ENCODE results near the gene KATNB1. TPM values are rescaled to one million over a fixed set of nuclear protein-coding genes. Genes with fewer than 3 reads are reported as not detected.
A peak's percentile ranks its signal among the peaks of the same experiment; 100 is the strongest.
"Not testable (repeated sequence)": the region's sequence is repeated elsewhere in the genome, so short reads cannot be mapped to it uniquely, and the experiment has no call there.

Gene KATNB1
- total RNA-seq, 2 experiments from 2014 or later: 31.1 to 31.4 TPM

DNA sequence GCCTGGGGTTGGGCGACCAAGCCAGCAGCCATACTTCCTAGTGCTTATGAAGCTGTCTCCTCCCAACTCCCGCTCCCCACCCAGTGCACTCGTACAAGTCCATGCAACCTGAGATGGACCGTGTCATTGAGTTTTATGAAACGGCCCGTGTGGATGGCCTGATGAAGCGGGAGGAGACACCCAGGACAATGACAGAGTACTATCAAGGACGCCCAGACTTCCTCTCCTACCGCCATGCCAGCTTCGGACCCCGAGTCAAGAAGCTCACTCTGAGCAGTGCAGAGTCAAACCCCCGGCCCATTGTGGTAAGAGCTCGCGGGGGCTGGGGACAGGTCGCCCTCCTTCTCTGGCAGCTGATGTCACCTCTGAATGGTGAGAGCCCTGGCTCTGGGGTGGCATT is 11.0 kb upstream of the KATNB1 start:
- POLR2A ChIA-PET: interaction anchor here (2.2 kb wide), 1 partner anchor 11 kb away, joined by 6 read pairs; the partner anchor contains the start of gene KATNB1
- Mint-ChIP-seq H3K27me3 (no peaks in the 10 kb centered on the region), H3K36me3 (no peaks in the 10 kb centered on the region), H3K4me3 (no peak overlapping the region), H3K9me3 (peaks cover 2% of the 10 kb centered on the region), H3K4me1 (peaks cover 2% of the 10 kb centered on the region), H3K27ac (no peak overlapping the region)
- ATAC-seq (ENCODE audit: low read depth) (no peak), DNase-seq (no peak)

DNA sequence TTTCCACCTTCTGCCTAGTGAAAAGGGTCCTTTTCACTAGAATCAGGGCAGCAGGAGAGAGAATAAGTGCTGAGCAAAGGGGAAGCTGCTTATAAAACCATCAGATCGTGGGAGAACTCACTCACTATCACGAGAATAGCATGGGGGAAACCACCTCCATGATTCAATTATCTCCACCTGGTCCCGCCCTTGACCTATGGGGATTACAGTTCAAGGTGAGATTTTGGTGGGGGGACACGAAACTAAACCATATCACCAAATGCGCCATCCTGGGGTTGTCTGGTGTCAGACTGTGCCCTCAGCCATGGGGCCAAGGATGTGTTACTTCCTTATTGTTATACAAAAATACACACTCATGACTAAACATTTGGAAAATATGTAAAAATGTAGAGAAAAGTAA is 10.4 kb upstream of the KATNB1 start:
- peaks cover 2% of the 10 kb centered on the region for H3K9me3 Mint-ChIP-seq
- no peak overlapping the region for H3K4me3 Mint-ChIP-seq
- H3K27ac Mint-ChIP-seq: no peak overlapping the region
- ATAC-seq (ENCODE audit: low read depth) (no peak), DNase-seq (no peak)
- POLR2A ChIA-PET: interaction anchor here (2.2 kb wide), 1 partner anchor 10 kb away, joined by 6 read pairs; the partner anchor contains the start of gene KATNB1
- no peaks in the 10 kb centered on the region for H3K36me3 Mint-ChIP-seq
- H3K4me1 Mint-ChIP-seq: peaks cover 2% of the 10 kb centered on the region
- H3K27me3 Mint-ChIP-seq: no peaks in the 10 kb centered on the region

DNA sequence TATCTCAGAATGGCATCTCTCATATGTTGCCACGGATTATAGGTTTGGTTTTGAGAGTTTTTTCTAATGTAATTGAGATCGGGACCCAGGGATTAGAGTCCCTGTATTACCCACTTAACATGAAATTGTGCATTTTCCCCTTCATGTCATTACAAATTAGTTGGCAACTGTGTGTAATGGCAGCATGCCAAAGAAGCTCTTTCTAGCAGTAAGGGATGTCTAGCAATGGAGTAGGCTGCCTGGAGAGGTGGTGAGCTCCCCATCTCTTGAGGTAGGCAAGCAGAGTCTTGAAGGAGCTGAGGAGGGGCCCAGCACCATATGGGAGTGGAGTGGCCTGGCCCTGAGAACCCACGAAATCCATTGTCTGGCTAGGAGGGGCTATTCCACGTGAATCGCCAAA is 10.0 kb upstream of the KATNB1 start:
- Mint-ChIP-seq H3K4me3 (no peak overlapping the region), H3K27ac (no peak overlapping the region)

DNA sequence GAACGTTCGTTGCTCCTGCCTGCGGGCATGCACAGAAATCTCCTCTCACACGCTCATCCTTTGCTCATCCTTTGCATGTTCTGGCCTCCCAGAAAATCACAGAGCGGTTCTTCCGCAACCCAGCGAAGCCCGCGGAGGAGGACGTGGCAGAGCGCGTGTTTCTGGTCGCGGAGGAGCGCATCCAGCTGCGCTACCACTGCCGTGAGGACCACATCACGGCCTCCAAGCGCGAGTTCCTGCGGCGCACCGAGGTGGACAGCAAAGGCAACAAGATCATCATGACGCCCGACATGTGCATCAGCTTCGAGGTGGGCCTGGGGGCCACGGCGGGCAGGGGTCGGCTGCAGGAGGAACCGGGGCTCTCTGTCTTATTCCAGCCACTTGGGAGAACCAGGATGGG is 9.6 kb upstream of the KATNB1 start:
- DNase-seq (no peak), ATAC-seq (ENCODE audit: low read depth) (no peak)
- Mint-ChIP-seq H3K27me3 (no peaks in the 10 kb centered on the region), H3K36me3 (no peaks in the 10 kb centered on the region), H3K4me3 (no peak overlapping the region), H3K9me3 (peaks cover 2% of the 10 kb centered on the region), H3K27ac (no peak overlapping the region), H3K4me1 (no peaks in the 10 kb centered on the region)
- POLR2A ChIA-PET: interaction anchor here (2.2 kb wide), 1 partner anchor 9 kb away, joined by 6 read pairs; the partner anchor contains the start of gene KATNB1

More for the DNA sequence above, 10.0 kb upstream of the KATNB1 start:
- no peaks in the 10 kb centered on the region for H3K27me3 Mint-ChIP-seq
- no peaks in the 10 kb centered on the region for H3K36me3 Mint-ChIP-seq
- H3K4me1 Mint-ChIP-seq: no peaks in the 10 kb centered on the region
- DNase-seq (no peak), ATAC-seq (ENCODE audit: low read depth) (no peak)
- peaks cover 2% of the 10 kb centered on the region for H3K9me3 Mint-ChIP-seq
- POLR2A ChIA-PET: interaction anchor here (2.2 kb wide), 1 partner anchor 10 kb away, joined by 6 read pairs; the partner anchor contains the start of gene KATNB1

DNA sequence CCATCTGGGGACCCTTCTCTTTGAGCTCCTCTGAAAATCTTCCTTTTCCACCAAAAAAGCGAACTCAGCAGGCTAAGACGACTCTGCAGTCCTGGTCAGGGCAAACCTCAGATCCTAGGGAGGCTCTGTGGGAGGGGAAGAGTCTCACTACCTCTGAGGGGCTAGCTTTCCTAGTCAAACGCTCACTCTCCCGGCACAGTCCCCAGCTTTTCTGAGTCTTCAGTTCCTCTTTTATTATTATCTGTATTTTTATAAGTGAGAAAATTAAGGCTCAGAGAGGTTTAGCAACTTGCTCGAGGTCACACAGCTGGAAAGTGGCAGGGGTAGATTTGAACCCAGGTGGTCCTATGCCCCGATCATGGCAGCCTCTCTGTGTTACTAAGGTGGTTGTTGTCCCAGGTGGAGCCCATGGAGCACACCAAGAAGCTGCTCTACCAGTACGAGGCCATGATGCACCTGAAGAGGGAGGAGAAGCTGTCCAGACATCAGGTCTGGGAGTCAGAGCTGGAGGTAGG is 9.1 kb upstream of the KATNB1 start:
- POLR2A ChIA-PET: interaction anchor here (2.2 kb wide), 1 partner anchor 9 kb away, joined by 6 read pairs; the partner anchor contains the start of gene KATNB1
- ATAC-seq (ENCODE audit: low read depth) (no peak), DNase-seq (no peak)
- no peaks in the 10 kb centered on the region for H3K4me1 Mint-ChIP-seq
- no peak overlapping the region for H3K27ac Mint-ChIP-seq
- H3K9me3 Mint-ChIP-seq: peaks cover 5% of the 10 kb centered on the region
- H3K27me3 Mint-ChIP-seq: no peaks in the 10 kb centered on the region
- H3K4me3 Mint-ChIP-seq: no peak overlapping the region
- H3K36me3 Mint-ChIP-seq: no peaks in the 10 kb centered on the region

DNA sequence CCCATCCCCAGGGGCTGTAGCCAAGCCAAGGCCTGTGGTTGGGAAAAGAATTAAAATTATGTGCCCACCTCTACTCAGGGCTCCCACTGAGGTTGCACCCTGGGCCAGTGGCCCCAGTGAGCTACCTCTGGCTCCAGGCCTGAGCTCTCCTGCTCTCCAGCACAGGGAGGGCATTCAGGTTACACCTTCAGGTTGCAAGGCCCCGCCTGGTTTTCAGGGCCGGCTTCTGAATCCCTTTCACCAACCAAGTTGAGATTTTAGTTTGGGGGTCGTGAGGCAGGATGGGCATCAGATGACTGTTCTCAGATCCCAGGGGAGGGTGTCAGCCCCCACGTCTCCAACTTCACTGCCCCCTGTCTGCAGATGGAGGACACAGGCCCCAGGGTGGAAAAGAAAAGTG is 8.0 kb upstream of the KATNB1 start:
- Mint-ChIP-seq H3K4me1 (no peaks in the 10 kb centered on the region), H3K27ac (no peak overlapping the region), H3K27me3 (no peaks in the 10 kb centered on the region), H3K9me3 (peaks cover 9% of the 10 kb centered on the region), H3K4me3 (no peak overlapping the region), H3K36me3 (peaks cover under 1% of the 10 kb centered on the region)
- POLR2A ChIA-PET: no interaction called here
- ATAC-seq (ENCODE audit: low read depth) (no peak), DNase-seq (no peak)

DNA sequence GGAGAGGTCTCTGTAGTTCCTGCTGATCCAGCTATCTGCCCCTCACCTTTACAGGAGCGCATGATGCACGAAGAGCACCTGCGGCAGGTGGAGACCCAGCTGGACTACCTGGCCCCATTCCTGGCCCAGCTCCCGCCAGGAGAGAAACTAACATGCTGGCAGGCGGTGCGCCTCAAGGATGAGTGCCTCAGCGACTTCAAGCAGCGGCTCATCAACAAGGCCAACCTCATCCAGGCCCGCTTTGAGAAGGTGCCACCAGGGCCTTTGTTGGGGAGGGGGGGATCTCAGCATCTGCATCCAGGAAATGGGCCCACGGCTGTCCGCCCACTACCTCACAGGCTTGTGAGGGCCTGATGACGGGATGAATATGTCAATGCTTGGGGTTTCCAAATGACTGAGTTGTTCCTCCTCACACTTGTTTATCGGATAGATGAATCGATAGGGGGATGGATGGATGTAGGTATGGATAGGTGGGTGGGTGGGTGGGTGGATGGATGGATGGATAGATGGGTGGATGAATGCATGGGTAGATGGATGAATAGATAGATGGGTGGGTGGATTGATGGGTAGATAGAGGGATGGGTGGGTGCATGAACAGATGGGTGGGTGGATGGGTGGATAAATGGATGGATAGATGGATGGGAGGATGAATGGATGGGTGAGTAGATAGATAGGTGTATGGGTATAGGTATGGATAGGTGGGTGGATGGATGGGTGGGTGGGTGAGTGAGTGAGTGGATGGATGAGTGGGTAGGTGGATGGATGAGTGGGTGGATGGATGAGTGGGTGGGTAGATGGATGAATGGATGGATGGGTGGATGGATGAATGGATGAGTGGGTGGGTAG is 7.0 kb upstream of the KATNB1 start:
- POLR2A ChIA-PET: no interaction called here
- Mint-ChIP-seq H3K9me3 (peaks cover 15% of the 10 kb centered on the region), H3K4me3 (no peak overlapping the region), H3K27ac (no peak overlapping the region), H3K27me3 (no peaks in the 10 kb centered on the region), H3K4me1 (no peaks in the 10 kb centered on the region), H3K36me3 (peaks cover 7% of the 10 kb centered on the region)
- ATAC-seq (ENCODE audit: low read depth) (no peak), DNase-seq (no peak)

DNA sequence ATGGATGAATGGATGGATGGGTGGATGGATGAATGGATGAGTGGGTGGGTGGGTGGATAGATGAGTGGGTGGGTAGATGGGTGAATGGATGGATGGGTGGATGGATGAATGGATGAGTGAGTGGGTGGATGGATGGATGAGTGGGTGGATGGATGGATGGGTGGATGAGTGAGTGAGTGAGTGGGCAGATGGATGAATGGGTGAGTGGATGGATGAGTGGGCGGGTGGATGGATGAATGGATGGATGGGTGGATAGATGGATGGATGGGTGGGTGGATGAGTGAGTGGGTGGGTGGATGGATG is 6.4 kb upstream of the KATNB1 start:
- Mint-ChIP-seq H3K36me3 (peaks cover 10% of the 10 kb centered on the region), H3K4me1 (no peaks in the 10 kb centered on the region), H3K27me3 (no peaks in the 10 kb centered on the region), H3K9me3 (peaks cover 15% of the 10 kb centered on the region), H3K4me3 (no peak overlapping the region), H3K27ac (no peak overlapping the region)
- ATAC-seq (ENCODE audit: low read depth): no peak
- POLR2A ChIA-PET: no interaction called here
- no peak for DNase-seq

DNA sequence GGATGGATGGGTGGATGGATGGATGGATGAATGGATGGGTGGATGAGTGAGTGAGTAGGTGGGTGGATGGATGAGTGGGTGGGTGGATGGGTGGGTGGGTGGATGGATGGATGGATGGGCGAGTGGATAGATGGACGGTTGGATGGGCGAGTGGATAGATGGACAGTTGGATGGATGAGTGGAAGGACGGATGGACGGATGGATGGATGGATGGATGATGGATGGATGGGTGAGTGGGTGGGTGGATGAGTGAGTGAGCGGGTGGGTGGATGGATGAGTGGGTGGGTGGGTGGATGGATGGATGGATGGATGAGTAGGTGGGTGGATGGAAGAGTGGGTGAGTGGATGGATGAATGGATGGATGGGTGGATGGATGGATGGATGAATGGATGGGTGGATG is 5.7 kb upstream of the KATNB1 start:
- H3K4me1 Mint-ChIP-seq; H3K27ac Mint-ChIP-seq; POLR2A ChIA-PET; H3K4me3 Mint-ChIP-seq; DNase-seq; H3K27me3 Mint-ChIP-seq; ATAC-seq (ENCODE audit: low read depth): not testable (repeated sequence)
- peaks cover 10% of the 10 kb centered on the region for H3K36me3 Mint-ChIP-seq
- peaks cover 15% of the 10 kb centered on the region for H3K9me3 Mint-ChIP-seq

DNA sequence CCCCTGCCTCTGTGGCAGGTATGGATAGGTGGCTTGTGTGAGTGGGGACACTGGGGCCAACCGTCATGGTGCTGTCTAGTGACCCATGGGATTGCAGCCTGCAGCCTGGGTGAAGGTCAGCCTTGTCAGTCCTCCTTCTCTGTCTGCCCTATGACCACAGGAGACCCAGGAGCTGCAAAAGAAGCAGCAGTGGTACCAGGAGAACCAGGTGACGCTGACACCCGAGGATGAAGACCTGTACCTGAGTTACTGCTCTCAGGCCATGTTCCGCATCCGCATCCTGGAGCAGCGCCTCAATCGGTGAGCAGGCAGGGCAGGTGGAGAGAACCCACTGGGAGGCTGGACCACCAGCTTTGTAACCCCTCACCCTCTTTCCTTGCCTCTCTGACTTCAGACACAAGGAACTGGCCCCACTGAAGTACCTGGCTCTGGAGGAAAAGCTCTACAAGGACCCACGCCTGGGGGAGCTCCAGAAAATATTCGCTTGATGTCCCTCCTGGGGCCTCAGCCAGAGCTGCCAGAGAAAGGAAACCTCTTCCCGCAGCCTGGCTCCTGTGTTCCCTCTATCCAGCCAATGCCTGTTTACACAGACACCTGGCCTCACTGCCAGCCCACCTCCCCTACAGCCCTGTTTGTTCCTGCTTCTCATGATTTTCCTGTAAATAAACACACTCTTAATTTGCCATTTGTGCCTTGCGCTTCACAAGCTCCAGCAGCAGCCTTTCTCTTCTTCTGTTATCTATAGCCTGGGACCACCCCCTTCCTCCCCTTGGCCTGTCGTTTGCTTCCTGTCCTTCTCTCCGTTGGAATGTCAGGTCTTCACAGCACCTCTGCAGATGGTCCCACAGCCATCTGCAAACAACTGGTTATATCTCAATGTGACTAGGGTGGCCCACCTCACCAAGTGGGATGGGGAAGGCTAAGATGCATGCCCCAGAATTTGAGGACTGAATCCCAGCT is 4.5 kb upstream of the KATNB1 start:
- DNase-seq: no peak
- Mint-ChIP-seq H3K4me1 (peaks cover 6% of the 10 kb centered on the region), H3K4me3 (no peak overlapping the region), H3K36me3 (peaks cover 13% of the 10 kb centered on the region), H3K27ac (no peak overlapping the region), H3K9me3 (peaks cover 15% of the 10 kb centered on the region), H3K27me3 (no peaks in the 10 kb centered on the region)
- POLR2A ChIA-PET: no interaction called here
- no peak for ATAC-seq (ENCODE audit: low read depth)

DNA sequence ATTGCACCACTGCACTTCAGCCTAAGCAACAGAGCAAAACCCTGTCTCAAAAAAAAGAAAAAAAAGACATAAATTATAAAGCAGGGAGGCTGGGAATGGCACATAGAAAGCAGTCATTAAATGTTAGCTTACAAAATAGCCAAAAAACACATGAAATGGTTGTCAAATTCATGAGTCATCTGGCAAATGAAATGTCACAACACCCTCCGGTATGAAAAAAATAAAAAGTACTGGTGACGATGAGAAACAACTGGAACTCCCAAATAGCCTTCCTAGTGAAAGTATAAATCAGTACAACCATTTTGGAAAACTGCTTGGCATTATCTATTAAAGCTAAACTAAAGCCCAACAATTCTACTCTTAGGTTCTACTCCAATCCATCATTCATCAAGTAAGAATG is 3.5 kb upstream of the KATNB1 start:
- Mint-ChIP-seq H3K27me3 (no peaks in the 10 kb centered on the region), H3K27ac (no peak overlapping the region), H3K9me3 (peaks cover 15% of the 10 kb centered on the region), H3K36me3 (peaks cover 13% of the 10 kb centered on the region), H3K4me1 (peaks cover 14% of the 10 kb centered on the region), H3K4me3 (no peak overlapping the region)
- DNase-seq (no peak), ATAC-seq (ENCODE audit: low read depth) (no peak)
- POLR2A ChIA-PET: no interaction called here

DNA sequence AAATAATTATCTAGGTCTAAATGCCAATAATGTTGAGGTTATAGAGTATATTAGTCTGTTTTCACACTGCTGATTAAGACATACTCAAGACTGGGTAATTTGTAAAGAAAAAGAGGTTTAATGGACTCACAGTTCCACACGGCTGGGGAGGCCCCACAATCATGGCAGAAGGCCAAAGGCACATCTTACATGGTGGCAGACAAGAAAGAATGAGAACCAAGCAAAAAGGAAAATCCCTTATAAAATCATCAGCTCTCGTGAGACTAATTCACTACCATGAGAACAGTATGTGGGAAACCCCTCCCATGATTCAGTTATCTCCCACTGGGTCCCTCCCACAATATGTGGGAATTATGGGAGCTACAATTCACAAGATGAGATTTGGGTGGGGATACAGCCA is 2.9 kb upstream of the KATNB1 start:
- ATAC-seq (ENCODE audit: low read depth) (no peak), DNase-seq (no peak)
- POLR2A ChIA-PET: no interaction called here
- H3K4me1 Mint-ChIP-seq: peaks cover 17% of the 10 kb centered on the region
- H3K27me3 Mint-ChIP-seq: no peaks in the 10 kb centered on the region
- H3K36me3 Mint-ChIP-seq: peaks cover 13% of the 10 kb centered on the region
- peaks cover 15% of the 10 kb centered on the region for H3K9me3 Mint-ChIP-seq
- no peak overlapping the region for H3K4me3 Mint-ChIP-seq
- H3K27ac Mint-ChIP-seq: no peak overlapping the region

DNA sequence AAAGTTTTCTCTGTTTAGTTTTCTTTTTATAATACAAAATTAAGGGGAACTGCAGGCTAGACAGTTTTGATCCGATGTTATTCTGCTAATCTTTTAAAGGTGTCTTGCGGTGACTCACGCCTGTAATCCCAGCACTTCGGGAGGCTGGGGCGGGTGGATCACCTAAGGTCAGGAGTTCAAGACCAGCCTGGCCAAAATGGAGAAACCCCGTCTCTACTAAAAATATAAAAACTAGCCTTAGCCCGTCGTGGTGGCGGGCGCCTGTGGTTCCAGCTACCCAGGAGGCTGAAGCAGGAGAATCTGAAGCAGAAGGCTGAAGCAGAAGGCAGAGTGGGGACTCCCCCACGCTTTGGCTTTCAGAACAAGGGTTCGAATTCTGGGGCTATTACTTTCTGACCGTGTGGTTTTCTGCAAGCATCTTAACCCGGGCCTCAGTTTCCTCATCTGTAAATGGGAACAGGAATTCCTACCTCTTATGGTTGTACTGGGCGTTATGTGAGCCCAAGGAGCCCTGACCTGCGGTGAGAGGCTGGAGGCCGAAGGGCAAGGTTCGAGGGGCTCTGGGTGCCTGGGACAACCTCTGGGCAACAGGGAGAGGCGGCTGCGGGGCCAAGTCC is 1.2 kb upstream of the KATNB1 start:
- peak overlapping the region; percentile 99 for H3K4me3 Mint-ChIP-seq
- H3K27me3 Mint-ChIP-seq: no peaks in the 10 kb centered on the region
- DNase-seq (no peak), ATAC-seq (ENCODE audit: low read depth) (no peak)
- POLR2A ChIA-PET: interaction anchor here (1.2 to 2.8 kb wide), 6 partner anchors 45 to 157 kb away, joined by 3 to 19 read pairs (median 10); no protein-coding TSS in a partner anchor
- peaks cover 19% of the 10 kb centered on the region for H3K4me1 Mint-ChIP-seq
- peaks cover 13% of the 10 kb centered on the region for H3K36me3 Mint-ChIP-seq
- H3K27ac Mint-ChIP-seq: peak overlapping the region; percentile 96
- H3K9me3 Mint-ChIP-seq: peaks cover 13% of the 10 kb centered on the region

All from activated naive CD8-positive, alpha-beta T cell treated with anti-CD3 and anti-CD28 coated beads, Interleukin-2, amount 10 ng/mL, durations not matched to agents 7 days and 5 days (primary cell).